Uterus (tissue), 2 donors: ENCODE measurements around the gene PRKG2.

Source experiments
- POLR2A ChIP-seq, 2 donors: fragments of 450-650 bp; IDR thresholded peaks; one replicate each; pipeline ENCODE4 v1.6.1; 2016; ENCODE audit warnings: antibody characterized with exemption in 2 of 2, mild to moderate bottlenecking in 1 of 2, moderate library complexity in 1 of 2
- TF ChIP-seq, protein P1 (sequence below), 4 experiments: fragments of 200-600 bp in 2 of 4; fragments of 450-650 bp in 2 of 4; sonication (generic) in 2 of 4; IDR thresholded peaks; one replicate each; pipeline ENCODE4 v1.5.1; 2016 to 2019; ENCODE audit warnings: antibody characterized with exemption in 4 of 4, mild to moderate bottlenecking in 2 of 4, moderate library complexity in 1 of 4

DNA sequence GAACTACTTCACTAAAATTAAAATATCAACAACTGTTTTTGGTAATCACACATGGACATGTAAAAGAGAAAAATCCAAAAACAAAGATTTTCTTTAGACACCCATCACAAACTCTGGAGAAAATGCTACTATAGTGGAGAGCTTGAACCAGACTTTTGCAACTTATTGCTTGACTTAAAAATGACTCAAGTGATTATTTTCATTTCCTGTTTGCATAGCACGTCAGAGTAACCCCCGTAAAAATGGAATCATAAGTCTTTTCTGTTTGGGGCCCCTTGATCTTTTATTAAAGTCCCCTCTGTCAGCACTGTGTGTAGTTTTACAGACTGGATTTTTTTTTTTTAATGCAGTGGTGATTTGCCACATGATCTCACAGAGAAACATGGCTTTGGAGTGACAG, 79.5 kb downstream of the PRKG2 start:
- TF ChIP-seq POLR2A (IDR thresholded peaks at IDR 0.05): no peak
- TF ChIP-seq, protein P1, sequence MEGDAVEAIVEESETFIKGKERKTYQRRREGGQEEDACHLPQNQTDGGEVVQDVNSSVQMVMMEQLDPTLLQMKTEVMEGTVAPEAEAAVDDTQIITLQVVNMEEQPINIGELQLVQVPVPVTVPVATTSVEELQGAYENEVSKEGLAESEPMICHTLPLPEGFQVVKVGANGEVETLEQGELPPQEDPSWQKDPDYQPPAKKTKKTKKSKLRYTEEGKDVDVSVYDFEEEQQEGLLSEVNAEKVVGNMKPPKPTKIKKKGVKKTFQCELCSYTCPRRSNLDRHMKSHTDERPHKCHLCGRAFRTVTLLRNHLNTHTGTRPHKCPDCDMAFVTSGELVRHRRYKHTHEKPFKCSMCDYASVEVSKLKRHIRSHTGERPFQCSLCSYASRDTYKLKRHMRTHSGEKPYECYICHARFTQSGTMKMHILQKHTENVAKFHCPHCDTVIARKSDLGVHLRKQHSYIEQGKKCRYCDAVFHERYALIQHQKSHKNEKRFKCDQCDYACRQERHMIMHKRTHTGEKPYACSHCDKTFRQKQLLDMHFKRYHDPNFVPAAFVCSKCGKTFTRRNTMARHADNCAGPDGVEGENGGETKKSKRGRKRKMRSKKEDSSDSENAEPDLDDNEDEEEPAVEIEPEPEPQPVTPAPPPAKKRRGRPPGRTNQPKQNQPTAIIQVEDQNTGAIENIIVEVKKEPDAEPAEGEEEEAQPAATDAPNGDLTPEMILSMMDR (IDR thresholded peaks at IDR 0.05): no peak
